OCI-LY1 (cell line): ENCODE data around the gene THAP9.

Experiments
- H2AFZ ChIP-seq: fragments of 200-600 bp; sonication (generic), shearing (Covaris generic); 2 replicates; pipeline ENCODE4 v1.6.0; 2014; ENCODE audit warnings: antibody characterized with exemption, mild to moderate bottlenecking, low read length
- H3F3A ChIP-seq: fragments of 200-600 bp; sonication (generic), shearing (Covaris generic); 2 replicates; pipeline ENCODE4 v1.6.0; 2014; ENCODE audit warnings: mild to moderate bottlenecking, antibody characterized with exemption, low read length, moderate library complexity; ENCODE audit not compliant: insufficient read depth
- H3K27ac ChIP-seq: fragments of 200-600 bp; sonication (generic); 2 replicates; pipeline ENCODE4 v1.5.1; 2014; ENCODE audit warnings: low read length, mixed run types, mild to moderate bottlenecking, low read depth; ENCODE audit not compliant: poor library complexity, severe bottlenecking
- H3K27me3 ChIP-seq: fragments of 200-600 bp; sonication (generic); 2 replicates; pipeline ENCODE4 v1.6.0; 2014; ENCODE audit warnings: antibody characterized with exemption, mild to moderate bottlenecking, low read length, moderate library complexity; ENCODE audit not compliant: insufficient read depth
- H3K36me3 ChIP-seq: fragments of 200-600 bp; sonication (generic); 2 replicates; pipeline ENCODE4 v1.6.1; 2014; ENCODE audit warnings: mild to moderate bottlenecking, antibody characterized with exemption, low read length, moderate library complexity, mixed read lengths; ENCODE audit not compliant: insufficient read depth
- H3K4me1 ChIP-seq: fragments of 200-600 bp; sonication (generic); 2 replicates; pipeline ENCODE4 v1.5.1; 2014; ENCODE audit warnings: mild to moderate bottlenecking, low read length, moderate library complexity; ENCODE audit not compliant: insufficient read depth, severe bottlenecking
- H3K4me2 ChIP-seq: fragments of 200-600 bp; sonication (generic), shearing (Covaris generic); 2 replicates; pipeline ENCODE4 v1.6.1; 2014; ENCODE audit warnings: low read length
- H3K4me3 ChIP-seq: fragments of 200-600 bp; sonication (generic); 2 replicates; pipeline ENCODE4 v1.5.1; 2014; ENCODE audit warnings: low read length, low read depth, mild to moderate bottlenecking, mixed read lengths; ENCODE audit not compliant: poor library complexity, severe bottlenecking
- H3K79me2 ChIP-seq: fragments of 200-600 bp; shearing (Covaris generic); 2 replicates; pipeline ENCODE4 v1.6.1; 2016; ENCODE audit warnings: mixed run types, low read length, mixed read lengths; ENCODE audit not compliant: insufficient read depth
- H3K9ac ChIP-seq: fragments of 200-600 bp; sonication (generic), shearing (Covaris generic); 2 replicates; pipeline ENCODE4 v1.6.1; 2014; ENCODE audit warnings: mild to moderate bottlenecking, low read length, mixed read lengths
- H3K9me2 ChIP-seq: fragments of 200-600 bp; sonication (generic), shearing (Covaris generic); 2 replicates; pipeline ENCODE4 v1.6.1; 2014; ENCODE audit warnings: low read depth, mild to moderate bottlenecking, low read length, mixed read lengths
- H3K9me3 ChIP-seq: fragments of 200-600 bp; shearing (Covaris generic); 2 replicates; pipeline ENCODE4 v1.6.1; 2014; ENCODE audit warnings: low read length, mixed read lengths
- H4K20me1 ChIP-seq: fragments of 200-600 bp; sonication (generic), shearing (Covaris generic); 2 replicates; pipeline ENCODE4 v1.6.0; 2016; ENCODE audit warnings: mild to moderate bottlenecking, low read length; ENCODE audit not compliant: insufficient read depth
- CTCF ChIP-seq: fragments of 200-600 bp; sonication (generic), shearing (Covaris generic); IDR thresholded peaks from 2 replicates; pipeline ENCODE4 v1.5.1; 2017; ENCODE audit warnings: mild to moderate bottlenecking, antibody characterized with exemption, low read length, moderate library complexity, mixed read lengths
- EZH2 ChIP-seq: fragments of 200-600 bp; sonication (generic), shearing (Covaris generic); IDR thresholded peaks from 2 replicates; pipeline ENCODE4 v1.8.0; 2017; ENCODE audit warnings: borderline replicate concordance, mixed run types, mild to moderate bottlenecking, antibody characterized with exemption, low read length, moderate library complexity, mixed read lengths

THAP9 gene

GRCh38 chr4:82899374-82900065, 1.0 kb upstream of the THAP9 start:
- Histone ChIP-seq H3K27ac (peak overlapping the region; percentile 92), H3K36me3 (peaks cover 38% of the 10 kb centered on the region), H2AFZ (no peak overlapping the region), H3K4me2 (peak overlapping the region; percentile 96), H3K4me1 (peaks cover 44% of the 10 kb centered on the region), H3K9me3 (no peaks in the 10 kb centered on the region), H3F3A (no peaks in the 10 kb centered on the region), H3K4me3 (peak overlapping the region; percentile 87), H3K9me2 (no peaks in the 10 kb centered on the region), H4K20me1 (no peaks in the 10 kb centered on the region), H3K27me3 (no peaks in the 10 kb centered on the region), H3K9ac (peak overlapping the region; percentile 97), H3K79me2 (peaks cover 46% of the 10 kb centered on the region)
- TF ChIP-seq EZH2 (no peak), CTCF (no peak)

GRCh38 chr4:82900066-82900410, 497 bp upstream of the THAP9 start:
- H3K27me3 ChIP-seq, result no peaks in the 10 kb centered on the region
- H3K9ac ChIP-seq, result peak overlapping the region; percentile 97
- H3K27ac ChIP-seq, result peak overlapping the region; percentile 92
- H2AFZ ChIP-seq, result no peak overlapping the region
- no peaks in the 10 kb centered on the region for H3F3A ChIP-seq
- H3K79me2 ChIP-seq, result peaks cover 46% of the 10 kb centered on the region
- TF ChIP-seq EZH2 (no peak), CTCF (peak; percentile 9; the same call in 1 of the 2 replicates)
- no peaks in the 10 kb centered on the region for H4K20me1 ChIP-seq
- H3K9me3 ChIP-seq, result no peaks in the 10 kb centered on the region
- H3K9me2 ChIP-seq, result no peaks in the 10 kb centered on the region
- H3K36me3 ChIP-seq, result peaks cover 32% of the 10 kb centered on the region
- peak overlapping the region; percentile 87 for H3K4me3 ChIP-seq
- H3K4me1 ChIP-seq, result peaks cover 45% of the 10 kb centered on the region
- H3K4me2 ChIP-seq, result peak overlapping the region; percentile 96

GRCh38 chr4:82901183-82901718, 716 bp downstream of the THAP9 start:
- peaks cover 21% of the 10 kb centered on the region for H3K36me3 ChIP-seq
- H3K4me3 ChIP-seq, result peak overlapping the region; percentile 87
- peak overlapping the region; percentile 97 for H3K9ac ChIP-seq
- peaks cover 49% of the 10 kb centered on the region for H3K79me2 ChIP-seq
- H3K27me3 ChIP-seq, result no peaks in the 10 kb centered on the region
- peak overlapping the region; percentile 27 for H2AFZ ChIP-seq
- peak overlapping the region; percentile 92 for H3K27ac ChIP-seq
- peak overlapping the region; percentile 95 for H3K4me2 ChIP-seq
- TF ChIP-seq EZH2, result no peak
- TF ChIP-seq CTCF, result no peak
- peaks cover 4% of the 10 kb centered on the region; the same call in 1 of the 2 replicates for H3F3A ChIP-seq
- no peaks in the 10 kb centered on the region for H3K9me3 ChIP-seq
- no peaks in the 10 kb centered on the region for H4K20me1 ChIP-seq
- H3K4me1 ChIP-seq, result peaks cover 57% of the 10 kb centered on the region
- no peaks in the 10 kb centered on the region for H3K9me2 ChIP-seq
